ENCODE results near the gene SLC17A5. TPM values are rescaled to one million over a fixed set of nuclear protein-coding genes. Genes with fewer than 3 reads are reported as not detected.

Gene SLC17A5
- total and polyA plus RNA-seq, 4 experiments from 2014 or later = 11.8 to 16.2 (median 14.1) TPM

DNA sequence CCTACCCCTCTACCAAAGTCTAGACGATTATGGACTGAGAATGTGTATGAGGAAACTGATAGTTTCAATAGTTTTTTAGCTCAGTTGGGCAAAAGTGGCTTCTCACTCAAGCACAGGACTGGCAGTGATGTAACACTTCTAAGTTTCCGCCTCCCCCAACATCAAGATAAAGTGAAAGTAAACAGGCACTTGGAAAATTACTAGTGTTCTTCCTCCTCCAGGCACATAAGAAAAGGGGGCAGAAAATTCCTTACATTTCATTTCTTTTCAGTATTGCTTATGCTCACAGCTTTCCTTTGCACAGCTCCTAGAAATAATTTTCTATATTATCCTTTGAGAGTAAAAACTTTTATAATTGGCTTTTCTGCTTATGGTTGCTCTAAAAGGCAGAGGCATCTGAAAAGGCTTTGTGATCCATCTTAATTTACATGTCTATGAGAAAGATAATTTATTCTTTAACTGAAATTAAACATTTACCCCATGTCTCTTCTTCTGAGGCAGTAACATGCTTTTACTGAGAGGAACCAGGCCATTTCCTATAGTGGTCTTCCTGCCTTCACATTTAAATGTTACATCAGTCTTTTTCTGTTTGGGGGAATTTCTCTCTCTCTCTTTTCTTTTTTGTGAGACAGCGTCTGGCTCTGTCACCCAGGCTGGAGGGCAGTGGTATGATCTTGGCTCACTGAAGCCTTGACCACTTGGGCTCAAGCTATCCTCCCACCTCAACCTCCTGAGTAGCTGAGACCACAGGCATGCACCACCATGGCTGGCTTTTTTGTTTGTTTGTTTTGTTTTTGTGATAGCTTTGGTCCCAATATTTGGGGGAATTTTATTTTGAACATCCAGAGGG is 68.0 kb downstream of the SLC17A5 start:
- peak overlapping the region; percentile 70 for H3K27ac ChIP-seq (ENCODE audit: low read depth, low read length)
- H3K27me3 Mint-ChIP-seq = no peaks in the 10 kb centered on the region
- H3K36me3 ChIP-seq (ENCODE audit: insufficient read depth, low read length) = no peaks in the 10 kb centered on the region
- H3K4me1 Mint-ChIP-seq = peaks cover 15 to 34% (median 19%) of the 10 kb centered on the region in 4 donors
- H3K4me3 ChIP-seq (ENCODE audit: low read length in 2 of 2) = peak overlapping the region; percentile 54 to 56
- ChIA-PET CTCF (ENCODE audit: partially characterized antibody) (interaction anchor here (0.6 to 3.0 kb wide), 13 partner anchors 10 to 139 kb away, joined by 3 to 27 read pairs (median 4); partner anchors contain the start of genes EEF1A1 and MTO1), POLR2A (ENCODE audit: partially characterized antibody) (interaction anchor here (0.6 to 9.7 kb wide), 13 partner anchors 8 to 135 kb away, joined by 3 to 233 read pairs (median 5); partner anchors contain the start of genes CGAS, EEF1A1, MTO1 and SLC17A5)
- H3K4me3 Mint-ChIP-seq = peak overlapping the region; percentile 78 to 88 (median 84)
- peaks cover 26% of the 10 kb centered on the region for H3K4me1 ChIP-seq (ENCODE audit: insufficient read depth, low read length)
- H3K27me3 ChIP-seq (ENCODE audit: insufficient read depth, low read length) = no peaks in the 10 kb centered on the region
- peak overlapping the region; percentile 93 to 99 (median 98) for H3K27ac Mint-ChIP-seq
- no peaks in the 10 kb centered on the region for H3K9me3 Mint-ChIP-seq
- H3K9me3 ChIP-seq (ENCODE audit: control insufficient read depth in 1 of 2, low read length in 2 of 2) = no peaks in the 10 kb centered on the region
- DNase-seq = peak; percentile 57 to 69 (median 63)
- intact Hi-C loops (cut with micrococcal nuclease) = loop anchor here (1.0 to 5.0 kb wide), 2 partner anchors 64 to 67 kb away; partner anchors contain the start of genes EEF1A1 and SLC17A5
- H3K36me3 Mint-ChIP-seq = no peaks in the 10 kb centered on the region

- ChIA-PET CTCF (ENCODE audit: partially characterized antibody) (interaction anchor here (1.1 to 2.6 kb wide), 6 partner anchors 13 to 72 kb away, joined by 3 to 15 read pairs (median 8); partner anchors contain the start of gene SLC17A5), POLR2A (ENCODE audit: partially characterized antibody) (interaction anchor here (1.0 to 2.6 kb wide), 6 partner anchors 8 to 120 kb away, joined by 3 to 98 read pairs (median 6); partner anchors contain the start of genes EEF1A1 and MTO1)
- Histone ChIP-seq H3K4me3 (ENCODE audit: low read length in 2 of 2) (no peak overlapping the region), H3K36me3 (ENCODE audit: insufficient read depth, low read length) (no peaks in the 10 kb centered on the region), H3K27me3 (ENCODE audit: insufficient read depth, low read length) (no peaks in the 10 kb centered on the region), H3K4me1 (ENCODE audit: insufficient read depth, low read length) (peaks cover 37% of the 10 kb centered on the region), H3K9me3 (ENCODE audit: control insufficient read depth in 1 of 2, low read length in 2 of 2) (no peaks in the 10 kb centered on the region), H3K27ac (ENCODE audit: low read depth, low read length) (peak overlapping the region; percentile 54)
- no peaks in the 10 kb centered on the region for H3K27me3 Mint-ChIP-seq
- peak overlapping the region; percentile 92 to 98 (median 97) for H3K27ac Mint-ChIP-seq
- DNase-seq = no peak
- peaks cover 17 to 41% (median 27%) of the 10 kb centered on the region in 4 donors for H3K4me1 Mint-ChIP-seq
- H3K9me3 Mint-ChIP-seq = peaks cover 0 to 3% (median under 1%) of the 10 kb centered on the region in 8 donors
- H3K36me3 Mint-ChIP-seq = peaks cover 0 to 3% of the 10 kb centered on the region in 2 donors
- peak overlapping the region in 2 of 8 donors; percentile 6 to 88 for H3K4me3 Mint-ChIP-seq
- intact Hi-C loops (cut with micrococcal nuclease) = no loop called here
Observed at GRCh38 chr6:73581293-73581692, 72.5 kb downstream of the SLC17A5 start.

GRCh38 chr6:73580247-73581149 is 73.3 kb downstream of the SLC17A5 start:
- Histone ChIP-seq H3K27ac (ENCODE audit: low read depth, low read length) (peak overlapping the region; percentile 54), H3K36me3 (ENCODE audit: insufficient read depth, low read length) (no peaks in the 10 kb centered on the region), H3K4me3 (ENCODE audit: low read length in 2 of 2) (peak overlapping the region in 1 of 2 donors; percentile 12), H3K9me3 (ENCODE audit: control insufficient read depth in 1 of 2, low read length in 2 of 2) (no peaks in the 10 kb centered on the region), H3K27me3 (ENCODE audit: insufficient read depth, low read length) (no peaks in the 10 kb centered on the region), H3K4me1 (ENCODE audit: insufficient read depth, low read length) (peaks cover 29% of the 10 kb centered on the region)
- H3K27me3 Mint-ChIP-seq = no peaks in the 10 kb centered on the region
- ChIA-PET CTCF (ENCODE audit: partially characterized antibody) (interaction anchor here (0.5 to 2.6 kb wide), 14 partner anchors 9 to 118 kb away, joined by 3 to 15 read pairs (median 3); partner anchors contain the start of gene SLC17A5), POLR2A (ENCODE audit: partially characterized antibody) (interaction anchor here (0.7 to 2.6 kb wide), 14 partner anchors 9 to 130 kb away, joined by 3 to 98 read pairs (median 4); partner anchors contain the start of genes EEF1A1, MTO1 and SLC17A5)
- H3K4me1 Mint-ChIP-seq = peaks cover 11 to 33% (median 20%) of the 10 kb centered on the region in 4 donors
- H3K9me3 Mint-ChIP-seq = peaks cover 0 to 9% (median 4%) of the 10 kb centered on the region in 8 donors
- peak overlapping the region; percentile 92 to 98 (median 97) for H3K27ac Mint-ChIP-seq
- peak overlapping the region; percentile 70 to 90 (median 84) for H3K4me3 Mint-ChIP-seq
- DNase-seq = peak; percentile 43 to 81 (median 47)
- intact Hi-C loops (cut with micrococcal nuclease) = loop anchor here (1.0 kb wide), 1 partner anchor 59 kb away; the partner anchor contains the start of gene EEF1A1
- H3K36me3 Mint-ChIP-seq = peaks cover 0 to 3% of the 10 kb centered on the region in 2 donors

DNA sequence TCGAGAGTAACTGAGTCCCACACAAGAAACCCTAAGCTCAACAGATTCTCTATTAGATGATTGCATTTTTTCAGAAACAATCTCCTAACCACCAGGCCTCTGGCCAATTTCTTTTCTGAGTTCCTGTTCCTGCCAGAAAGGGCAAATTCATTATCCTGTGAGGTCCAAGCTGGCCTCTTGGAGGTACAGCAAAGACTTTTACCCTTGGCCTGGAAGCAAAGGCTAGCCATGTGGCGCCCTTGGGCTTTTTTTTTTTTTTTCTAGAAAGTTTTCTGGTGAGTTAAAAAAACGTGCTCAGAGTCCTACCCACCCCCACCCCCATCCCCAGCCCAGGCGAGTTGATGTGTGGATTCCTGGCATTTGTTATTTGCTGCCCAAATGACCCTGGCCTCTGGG is 73.9 kb downstream of the SLC17A5 start:
- H3K4me3 Mint-ChIP-seq = peak overlapping the region in 7 of 8 donors; percentile 70 to 90 (median 84)
- CTCF ChIA-PET (ENCODE audit: partially characterized antibody) = interaction anchor here (0.5 to 2.6 kb wide), 14 partner anchors 10 to 191 kb away, joined by 3 to 15 read pairs (median 3); partner anchors contain the start of gene SLC17A5

DNA sequence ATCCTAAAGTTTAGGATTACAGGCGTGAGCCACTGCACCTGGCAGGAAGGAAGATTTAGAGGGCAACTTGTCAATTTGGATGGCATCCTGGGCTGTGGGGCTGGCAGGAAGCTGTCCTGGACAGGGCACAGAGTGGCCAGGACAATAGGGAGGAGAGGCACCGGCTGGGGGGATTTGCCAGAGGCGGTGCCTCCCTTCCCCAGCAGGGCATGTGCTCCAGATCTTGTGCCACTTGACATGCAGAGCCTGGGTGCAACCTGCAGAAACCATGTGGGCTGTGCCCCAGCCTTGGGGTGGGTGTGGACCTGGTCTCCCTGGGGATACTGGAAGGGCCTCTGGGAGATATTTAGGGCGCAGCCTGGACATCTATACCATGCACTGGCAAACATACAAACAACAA is 74.4 kb downstream of the SLC17A5 start:
- H3K27ac Mint-ChIP-seq = peak overlapping the region in 5 of 7 donors; percentile 73 to 97 (median 87)

More for the DNA sequence above, 73.9 kb downstream of the SLC17A5 start:
- Mint-ChIP-seq H3K4me1 (peaks cover 6 to 27% (median 14%) of the 10 kb centered on the region in 4 donors), H3K9me3 (peaks cover 0 to 9% (median 4%) of the 10 kb centered on the region in 8 donors), H3K27ac (peak overlapping the region; percentile 92 to 98 (median 97)), H3K36me3 (peaks cover 0 to 3% of the 10 kb centered on the region in 2 donors), H3K27me3 (no peaks in the 10 kb centered on the region)
- Histone ChIP-seq H3K4me3 (ENCODE audit: low read length in 2 of 2) (peak overlapping the region in 1 of 2 donors; percentile 12), H3K27me3 (ENCODE audit: insufficient read depth, low read length) (no peaks in the 10 kb centered on the region), H3K9me3 (ENCODE audit: control insufficient read depth in 1 of 2, low read length in 2 of 2) (no peaks in the 10 kb centered on the region), H3K36me3 (ENCODE audit: insufficient read depth, low read length) (no peaks in the 10 kb centered on the region), H3K4me1 (ENCODE audit: insufficient read depth, low read length) (peaks cover 22% of the 10 kb centered on the region), H3K27ac (ENCODE audit: low read depth, low read length) (peak overlapping the region; percentile 54)
- DNase-seq = no peak
- POLR2A ChIA-PET (ENCODE audit: partially characterized antibody) = interaction anchor here (0.7 to 2.6 kb wide), 11 partner anchors 10 to 129 kb away, joined by 3 to 98 read pairs (median 6); partner anchors contain the start of genes EEF1A1, MTO1 and SLC17A5
- intact Hi-C loops (cut with micrococcal nuclease) = loop anchor here (1.0 kb wide), 1 partner anchor 59 kb away; the partner anchor contains the start of gene EEF1A1

DNA sequence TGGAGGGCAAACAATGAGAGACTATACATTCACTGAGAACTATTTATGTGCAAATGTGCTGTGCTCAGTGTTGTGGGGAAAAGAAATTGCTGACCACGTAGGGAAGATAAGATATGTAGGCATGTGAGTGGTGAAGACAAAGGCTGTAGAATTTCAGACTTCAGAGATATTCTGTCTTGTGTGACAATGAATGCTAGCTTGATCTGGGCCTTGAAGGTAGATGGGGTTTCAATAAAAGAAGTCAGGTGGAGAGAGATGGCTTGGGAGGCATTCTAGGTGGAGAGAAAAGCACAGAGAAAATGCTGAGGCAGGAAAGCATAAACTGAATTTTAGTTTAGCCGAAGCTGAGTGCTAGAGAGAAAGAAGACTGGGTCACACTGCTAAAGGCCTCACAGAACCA is 76.1 kb downstream of the SLC17A5 start:
- Mint-ChIP-seq H3K36me3 (peaks cover 0 to 3% of the 10 kb centered on the region in 2 donors), H3K4me1 (peaks cover 6 to 27% (median 14%) of the 10 kb centered on the region in 4 donors), H3K27me3 (no peaks in the 10 kb centered on the region), H3K4me3 (no peak overlapping the region), H3K9me3 (peaks cover 0 to 9% (median 4%) of the 10 kb centered on the region in 8 donors), H3K27ac (peak overlapping the region in 3 of 7 donors; percentile 3 to 32 (median 13))
- intact Hi-C loops (cut with micrococcal nuclease) = no loop called here
- H3K4me1 ChIP-seq (ENCODE audit: insufficient read depth, low read length) = peaks cover 22% of the 10 kb centered on the region
- H3K36me3 ChIP-seq (ENCODE audit: insufficient read depth, low read length) = no peaks in the 10 kb centered on the region
- no peak for DNase-seq
- H3K27ac ChIP-seq (ENCODE audit: low read depth, low read length) = no peak overlapping the region
- ChIA-PET CTCF (ENCODE audit: partially characterized antibody) (no interaction called here), POLR2A (ENCODE audit: partially characterized antibody) (interaction anchor here (1.3 kb wide), 1 partner anchor 57 kb away, joined by 6 read pairs; the partner anchor contains the start of gene EEF1A1)
- H3K9me3 ChIP-seq (ENCODE audit: control insufficient read depth in 1 of 2, low read length in 2 of 2) = no peaks in the 10 kb centered on the region
- H3K27me3 ChIP-seq (ENCODE audit: insufficient read depth, low read length) = no peaks in the 10 kb centered on the region
- H3K4me3 ChIP-seq (ENCODE audit: low read length in 2 of 2) = no peak overlapping the region

More for the DNA sequence above, 74.4 kb downstream of the SLC17A5 start:
- Mint-ChIP-seq H3K4me1 (peaks cover 6 to 27% (median 14%) of the 10 kb centered on the region in 4 donors), H3K36me3 (peaks cover 0 to 3% of the 10 kb centered on the region in 2 donors), H3K9me3 (peaks cover 0 to 9% (median 4%) of the 10 kb centered on the region in 8 donors), H3K4me3 (peak overlapping the region in 1 of 8 donors; percentile 65), H3K27me3 (no peaks in the 10 kb centered on the region)
- intact Hi-C loops (cut with micrococcal nuclease) = no loop called here
- H3K36me3 ChIP-seq (ENCODE audit: insufficient read depth, low read length) = no peaks in the 10 kb centered on the region
- H3K4me3 ChIP-seq (ENCODE audit: low read length in 2 of 2) = no peak overlapping the region
- H3K27me3 ChIP-seq (ENCODE audit: insufficient read depth, low read length) = no peaks in the 10 kb centered on the region
- ChIA-PET POLR2A (ENCODE audit: partially characterized antibody) (interaction anchor here (1.0 to 2.6 kb wide), 7 partner anchors 10 to 128 kb away, joined by 3 to 98 read pairs (median 7); partner anchors contain the start of genes EEF1A1 and SLC17A5), CTCF (ENCODE audit: partially characterized antibody) (interaction anchor here (0.6 to 1.8 kb wide), 10 partner anchors 11 to 190 kb away, joined by 3 to 15 read pairs (median 3); no protein-coding TSS in a partner anchor)
- DNase-seq = peak in 1 of 5 donors; percentile 33
- peak overlapping the region; percentile 54 for H3K27ac ChIP-seq (ENCODE audit: low read depth, low read length)
- no peaks in the 10 kb centered on the region for H3K9me3 ChIP-seq (ENCODE audit: control insufficient read depth in 1 of 2, low read length in 2 of 2)
- H3K4me1 ChIP-seq (ENCODE audit: insufficient read depth, low read length) = peaks cover 22% of the 10 kb centered on the region
